Measurements from ENCODE around the gene IFTAP. TPM values are rescaled to one million over a fixed set of nuclear protein-coding genes. Genes with fewer than 3 reads are reported as not detected.
"Not testable (repeated sequence)": the region's sequence is repeated elsewhere in the genome, so short reads cannot be mapped to it uniquely, and the experiment has no call there.

IFTAP gene
- 10 to 100 TPM; 54.8 to 64.2 (median 60.3) TPM for polyA plus RNA-seq (ENCODE audit: insufficient read length in 4 of 4)

GRCh38 chr11:36594316-36594989 lies at the start of gene IFTAP:
Gene IFTAP (plus strand): TSS chr11:36594502. CDS start chr11:36610104, 15,602 bp downstream.
- DNase-seq (ENCODE audit: low read depth in 4 of 4, low spot score in 3 of 4), result peak; percentile 80 to 89 (median 86)

GRCh38 chr11:36550385-36551115 lies 43.8 kb upstream of the IFTAP start:
- no peak for DNase-seq (ENCODE audit: low read depth in 4 of 4, low spot score in 3 of 4)

- DNase-seq (ENCODE audit: low read depth in 4 of 4, low spot score in 3 of 4), result not testable (repeated sequence)
Measured at GRCh38 chr11:36557390-36557789, 36.9 kb upstream of the IFTAP start.

- no peak for DNase-seq (ENCODE audit: low read depth in 4 of 4, low spot score in 3 of 4)
Measured at GRCh38 chr11:36557991-36558390, 36.3 kb upstream of the IFTAP start.

DNA sequence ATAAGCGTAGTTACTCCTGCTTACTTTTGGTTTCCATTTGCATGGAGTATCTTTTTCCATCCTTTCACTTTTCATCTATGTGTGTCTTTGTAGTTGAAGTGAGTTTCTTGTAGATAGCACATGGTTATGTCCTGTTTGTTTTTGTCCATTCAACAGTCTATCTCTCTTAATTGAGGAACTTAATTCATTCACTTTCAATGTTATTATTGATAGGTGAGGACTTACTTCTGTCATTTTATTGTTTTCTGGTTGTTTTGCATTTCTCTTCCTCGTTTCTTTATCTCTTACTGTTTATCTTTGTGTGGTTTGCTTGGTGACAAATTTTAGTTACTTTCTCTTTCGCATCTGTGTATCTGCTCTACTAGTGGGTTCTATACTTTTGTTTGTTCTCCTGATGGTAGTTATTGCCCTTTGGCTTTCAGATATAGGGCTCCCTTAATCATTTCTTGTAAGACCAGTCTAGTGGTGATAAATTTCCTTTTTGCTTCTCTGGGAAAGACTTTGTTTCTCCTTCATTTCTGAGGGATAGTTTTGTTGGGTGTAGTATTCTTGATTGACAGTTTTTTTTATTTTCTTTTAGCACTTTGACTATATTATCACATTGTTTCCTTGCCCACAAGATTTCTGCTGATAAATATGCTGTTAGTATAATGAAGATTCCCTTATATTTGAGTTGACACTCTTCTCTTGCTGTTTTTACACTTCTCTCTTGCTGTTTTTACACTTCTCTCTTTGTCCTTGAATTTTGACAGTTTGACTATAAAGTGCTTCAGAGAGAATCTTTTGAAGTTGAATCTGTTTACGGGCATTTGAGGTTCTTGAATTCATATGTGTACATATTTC lies 35.5 kb upstream of the IFTAP start:
- DNase-seq (ENCODE audit: low read depth in 4 of 4, low spot score in 3 of 4), result no peak

DNA sequence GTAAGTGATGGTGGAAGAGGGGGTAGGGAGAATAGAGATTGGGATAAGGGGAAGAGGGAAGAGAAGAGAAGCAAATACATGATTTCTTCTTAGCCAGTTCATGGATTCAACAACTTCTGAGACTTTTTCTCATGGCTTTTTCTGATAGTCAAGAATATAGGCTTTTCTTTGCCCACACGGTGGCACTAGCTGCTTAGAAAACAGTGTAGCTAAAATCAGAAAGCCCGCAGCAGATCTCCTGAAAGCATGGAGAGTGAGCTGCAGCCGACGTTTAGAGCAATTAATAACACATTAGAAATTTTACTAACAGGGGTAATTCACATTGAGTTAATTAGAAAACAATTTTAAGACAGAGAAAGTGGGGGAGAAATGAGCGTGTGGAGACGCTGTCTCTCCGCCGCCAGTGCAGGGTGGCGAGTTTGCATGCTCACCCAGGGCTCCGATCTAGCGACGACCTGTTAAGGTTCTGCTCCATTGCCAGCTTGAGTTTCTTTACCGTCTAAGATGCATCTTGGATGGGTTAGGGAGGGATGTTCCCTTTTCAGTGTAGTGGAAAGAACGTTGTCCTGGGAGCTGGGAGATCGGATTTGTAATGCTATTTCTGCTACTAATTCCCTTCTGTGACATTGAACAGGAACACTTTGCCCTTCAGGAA lies 29.8 kb upstream of the IFTAP start:
- peak; percentile 56 to 69 (median 63) for DNase-seq (ENCODE audit: low read depth in 4 of 4, low spot score in 3 of 4)

DNA sequence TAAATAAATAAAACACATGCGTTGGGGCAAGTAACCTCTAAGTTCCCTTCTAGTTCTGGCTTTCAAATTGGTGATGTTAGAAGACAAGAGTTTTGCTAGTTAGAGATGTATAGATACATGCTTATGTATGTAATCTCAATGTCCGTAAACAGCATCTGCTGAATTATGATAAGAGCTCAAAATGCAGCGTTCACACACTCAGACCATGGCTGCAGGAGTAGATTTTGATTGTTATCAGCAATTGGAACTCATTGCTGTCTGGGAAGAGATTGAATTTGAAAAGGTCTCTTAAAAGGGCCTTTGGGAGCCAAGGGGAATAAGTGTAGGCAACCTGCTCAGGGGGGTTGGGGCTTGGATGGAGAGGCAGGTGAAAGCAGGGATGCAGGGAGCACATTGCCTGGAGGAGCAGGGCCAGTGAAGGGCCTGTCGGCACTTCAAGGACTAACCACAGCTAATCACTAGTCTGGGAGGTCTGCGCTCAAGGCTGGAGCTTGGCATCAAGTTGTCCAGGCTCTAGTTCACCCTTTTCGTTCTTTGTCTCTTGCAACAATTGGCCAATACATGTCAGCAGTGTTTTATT lies 29.2 kb upstream of the IFTAP start:
- DNase-seq (ENCODE audit: low read depth in 4 of 4, low spot score in 3 of 4), result no peak

- no peak for DNase-seq (ENCODE audit: low read depth in 4 of 4, low spot score in 3 of 4)
Measured at GRCh38 chr11:36566407-36567053, 27.8 kb upstream of the IFTAP start.

GRCh38 chr11:36567694-36568093 lies 26.6 kb upstream of the IFTAP start, which contains the start of gene RAG1:
Gene RAG1 (plus strand): TSS chr11:36568007. CDS start chr11:36573305, 5,298 bp downstream.
- no peak for DNase-seq (ENCODE audit: low read depth in 4 of 4, low spot score in 3 of 4)

- no peak for DNase-seq (ENCODE audit: low read depth in 4 of 4, low spot score in 3 of 4)
Measured at GRCh38 chr11:36569095-36569494, 25.2 kb upstream of the IFTAP start.

GRCh38 chr11:36574486-36574885 lies 19.8 kb upstream of the IFTAP start:
- no peak for DNase-seq (ENCODE audit: low read depth in 4 of 4, low spot score in 3 of 4)

DNA sequence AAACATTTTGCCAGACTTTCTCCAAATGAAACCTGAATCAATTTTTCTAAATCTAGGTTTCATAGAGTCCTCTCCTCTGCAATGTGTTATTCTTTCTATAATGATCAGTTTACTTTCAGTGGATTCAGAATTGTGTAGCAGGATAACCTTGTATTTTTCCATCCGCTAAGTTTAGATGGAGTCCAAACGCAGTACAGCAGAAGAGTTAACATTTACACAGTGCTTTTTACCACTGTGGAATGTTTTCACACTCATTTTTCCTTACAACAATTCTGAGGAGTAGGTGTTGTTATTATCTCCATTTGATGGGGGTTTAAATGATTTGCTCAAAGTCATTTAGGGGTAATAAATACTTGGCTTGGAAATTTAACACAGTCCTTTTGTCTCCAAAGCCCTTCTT lies 16.9 kb upstream of the IFTAP start:
- no peak for DNase-seq (ENCODE audit: low read depth in 4 of 4, low spot score in 3 of 4)

DNA sequence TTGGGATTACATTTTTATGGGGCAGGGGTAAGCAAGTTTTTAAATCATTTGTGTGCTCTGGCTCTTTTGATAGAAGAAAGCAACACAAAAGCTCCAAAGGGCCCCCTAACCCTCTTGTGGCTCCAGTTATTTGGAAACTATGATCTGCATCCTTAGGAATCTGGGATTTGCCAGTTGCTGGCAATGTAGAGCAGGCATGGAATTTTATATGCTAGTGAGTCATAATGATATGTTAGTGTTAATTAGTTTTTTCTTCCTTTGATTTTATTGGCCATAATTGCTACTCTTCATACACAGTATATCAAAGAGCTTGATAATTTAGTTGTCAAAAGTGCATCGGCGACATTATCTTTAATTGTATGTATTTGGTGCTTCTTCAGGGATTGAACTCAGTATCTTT lies 16.4 kb upstream of the IFTAP start:
- no peak for DNase-seq (ENCODE audit: low read depth in 4 of 4, low spot score in 3 of 4)

DNA sequence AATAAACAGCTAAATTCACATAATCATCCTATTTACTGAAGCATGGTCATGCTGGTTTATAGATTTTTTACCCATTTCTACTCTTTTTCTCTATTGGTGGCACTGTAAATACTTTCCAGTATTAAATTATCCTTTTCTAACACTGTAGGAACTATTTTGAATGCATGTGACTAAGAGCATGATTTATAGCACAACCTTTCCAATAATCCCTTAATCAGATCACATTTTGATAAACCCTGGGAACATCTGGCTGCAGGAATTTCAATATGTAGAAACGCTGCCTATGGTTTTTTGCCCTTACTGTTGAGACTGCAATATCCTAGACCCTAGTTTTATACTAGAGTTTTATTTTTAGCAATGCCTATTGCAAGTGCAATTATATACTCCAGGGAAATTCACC lies 15.8 kb upstream of the IFTAP start:
- no peak for DNase-seq (ENCODE audit: low read depth in 4 of 4, low spot score in 3 of 4)

GRCh38 chr11:36581536-36581935 lies 12.8 kb upstream of the IFTAP start:
- DNase-seq (ENCODE audit: low read depth in 4 of 4, low spot score in 3 of 4), result no peak

DNA sequence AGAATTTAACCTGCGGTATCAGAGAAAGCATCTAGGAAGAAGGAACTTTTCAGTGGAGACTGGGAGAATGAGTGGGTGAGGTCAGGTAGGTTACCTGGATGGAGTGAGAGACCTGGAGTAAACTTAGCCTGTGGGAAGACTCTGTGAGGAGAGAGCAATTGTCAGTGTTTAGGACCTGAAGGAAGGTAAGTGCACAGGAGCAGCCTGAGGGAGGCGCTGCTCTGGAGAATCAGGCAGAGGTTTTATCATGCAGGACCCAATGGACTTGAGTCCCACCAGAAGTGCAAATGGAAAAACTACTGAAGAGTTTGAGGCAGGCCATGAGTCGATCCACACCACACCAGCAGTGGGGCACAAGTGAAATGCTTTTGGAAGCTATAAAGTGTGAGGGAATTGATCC lies 10.6 kb upstream of the IFTAP start:
- no peak for DNase-seq (ENCODE audit: low read depth in 4 of 4, low spot score in 3 of 4)

- no peak for DNase-seq (ENCODE audit: low read depth in 4 of 4, low spot score in 3 of 4)
Measured at GRCh38 chr11:36586543-36586942, 7.8 kb upstream of the IFTAP start.

- no peak for DNase-seq (ENCODE audit: low read depth in 4 of 4, low spot score in 3 of 4)
Measured at GRCh38 chr11:36588099-36588498, 6.2 kb upstream of the IFTAP start.

- no peak for DNase-seq (ENCODE audit: low read depth in 4 of 4, low spot score in 3 of 4)
Measured at GRCh38 chr11:36590513-36590912, 3.8 kb upstream of the IFTAP start.

- no peak for DNase-seq (ENCODE audit: low read depth in 4 of 4, low spot score in 3 of 4)
Measured at GRCh38 chr11:36591433-36591832, 2.9 kb upstream of the IFTAP start.

All from right renal pelvis (tissue), 4 donors.